Measurements from ENCODE around the gene CACNA1H.

The CACNA1H gene

DNA sequence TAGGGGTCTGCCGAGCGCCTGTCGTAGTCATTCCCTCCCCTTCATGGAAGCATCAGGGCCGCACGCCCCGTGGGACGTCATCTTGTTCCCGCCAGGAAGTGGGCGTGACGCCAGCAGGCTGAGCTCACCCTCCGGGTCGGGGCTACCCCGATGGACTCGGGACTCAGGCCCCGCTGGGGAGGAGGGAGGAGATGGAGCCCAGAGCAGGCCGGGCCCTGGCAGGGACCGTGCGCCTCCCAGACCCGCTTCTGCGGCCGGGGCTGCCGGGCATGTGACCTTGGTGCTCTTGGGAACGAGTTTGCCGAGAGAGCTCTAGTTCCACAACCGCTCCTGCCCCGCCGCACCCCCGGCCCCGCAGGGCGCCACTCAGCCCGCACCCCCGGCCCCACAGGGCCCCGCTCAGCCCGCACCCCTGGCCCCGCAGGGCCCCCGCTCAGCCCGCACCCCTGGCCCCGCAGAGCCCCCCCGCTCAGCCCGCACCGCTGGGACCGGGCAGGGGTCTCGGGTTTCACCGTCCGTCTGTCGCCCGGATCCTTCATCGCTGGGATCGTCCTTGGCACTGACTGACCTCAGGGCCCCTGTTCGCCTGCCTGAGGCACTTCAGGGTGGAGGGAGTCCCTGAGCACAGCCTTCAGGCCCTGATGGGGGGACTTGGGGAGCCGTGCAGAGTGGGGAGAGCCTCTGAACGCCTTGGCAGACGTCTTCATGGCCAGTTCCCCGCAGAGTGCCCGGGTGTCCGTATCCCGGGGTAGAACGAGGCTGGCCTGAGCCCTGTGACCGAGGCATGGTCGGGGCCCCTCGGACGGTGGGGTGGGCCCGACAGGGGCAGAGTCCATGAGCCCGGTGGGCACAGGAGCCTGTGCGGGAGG, 5.8 kb downstream of the CACNA1H start:
- Mint-ChIP-seq H3K4me3 (no peak overlapping the region), H3K27ac (no peak overlapping the region), H3K9me3 (no peaks in the 10 kb centered on the region), H3K4me1 (no peaks in the 10 kb centered on the region), H3K27me3 (peaks cover 47% of the 10 kb centered on the region)
- DNase-seq, result no peak
- ATAC-seq, result peak; percentile 56

DNA sequence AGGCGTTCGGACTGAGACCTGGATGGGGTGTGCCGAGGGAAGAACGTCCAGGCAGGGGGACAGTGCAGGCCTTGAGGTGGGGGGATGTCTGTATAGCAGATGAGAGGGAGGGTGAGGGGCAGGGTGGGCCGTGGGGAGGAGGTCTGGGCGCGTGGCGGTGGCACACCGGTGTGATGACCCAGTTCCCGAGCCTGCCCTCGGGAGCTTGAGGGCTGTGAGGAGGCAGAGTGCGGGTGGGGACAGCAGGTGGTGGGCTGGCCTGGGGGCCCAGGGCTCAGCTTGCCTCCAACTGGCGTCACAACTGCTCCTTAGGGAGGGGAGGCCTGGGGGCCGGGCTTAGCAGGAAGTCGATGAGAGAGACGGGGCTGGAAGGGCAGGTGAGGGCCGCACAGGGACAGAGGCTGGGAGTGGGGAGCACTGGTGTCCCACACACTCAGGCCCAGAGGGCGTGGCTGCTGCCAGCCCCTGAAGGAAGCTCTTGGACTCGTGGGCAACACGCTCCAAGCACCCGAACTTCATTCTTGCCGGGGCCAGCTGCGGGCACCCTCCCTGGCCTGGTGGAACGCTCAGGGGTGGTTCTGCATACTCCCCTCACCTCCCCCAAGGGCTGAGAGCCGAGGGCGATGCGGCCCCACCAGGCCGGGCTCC, 6.5 kb downstream of the CACNA1H start:
- Mint-ChIP-seq H3K27me3 (peaks cover 42% of the 10 kb centered on the region), H3K9me3 (no peaks in the 10 kb centered on the region), H3K27ac (no peak overlapping the region), H3K4me3 (no peak overlapping the region), H3K4me1 (no peaks in the 10 kb centered on the region)
- DNase-seq, result no peak
- ATAC-seq, result no peak

DNA sequence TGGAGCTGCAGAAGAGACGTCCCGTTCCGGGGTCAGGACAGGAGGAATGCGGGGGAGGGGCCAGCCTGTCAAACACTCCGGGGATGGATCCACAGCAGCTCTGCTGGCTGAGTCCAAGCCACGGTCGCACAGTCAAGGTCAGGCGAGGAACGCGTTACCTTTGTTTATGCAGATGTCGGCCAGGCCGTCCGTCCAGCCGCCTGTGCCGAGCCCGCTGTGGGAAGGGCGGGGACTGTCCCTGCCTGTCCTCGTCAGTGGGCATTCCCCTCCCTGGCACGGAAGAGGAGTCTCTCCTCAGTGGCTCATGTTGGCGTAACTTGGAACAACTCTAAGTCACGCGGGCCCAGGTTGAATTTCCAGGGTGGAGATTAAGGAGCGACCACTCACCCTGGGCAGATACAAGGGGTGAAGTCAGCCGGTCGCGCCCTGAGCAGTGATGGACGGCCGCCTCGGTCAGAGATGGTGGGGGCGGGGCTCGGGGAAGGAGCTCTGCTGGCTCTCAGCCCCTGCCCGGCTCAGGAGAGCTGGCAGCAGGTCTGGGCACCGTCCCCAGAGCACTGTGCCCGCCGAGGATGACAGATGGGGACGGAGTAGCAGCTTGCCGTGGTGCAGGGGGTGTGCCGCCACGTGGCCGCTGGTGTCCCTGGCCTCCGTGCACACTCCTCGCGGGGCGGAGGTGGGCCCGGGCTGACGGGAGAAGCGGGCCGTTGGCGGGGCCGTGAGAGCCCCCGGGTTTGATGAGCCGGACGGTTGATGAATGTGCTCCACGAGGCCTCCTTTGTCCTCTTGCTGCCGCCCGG, 7.3 kb downstream of the CACNA1H start:
- Mint-ChIP-seq H3K4me3 (no peak overlapping the region), H3K4me1 (no peaks in the 10 kb centered on the region), H3K9me3 (no peaks in the 10 kb centered on the region), H3K27me3 (peaks cover 35% of the 10 kb centered on the region), H3K27ac (no peak overlapping the region)
- DNase-seq, result no peak
- no peak for ATAC-seq

DNA sequence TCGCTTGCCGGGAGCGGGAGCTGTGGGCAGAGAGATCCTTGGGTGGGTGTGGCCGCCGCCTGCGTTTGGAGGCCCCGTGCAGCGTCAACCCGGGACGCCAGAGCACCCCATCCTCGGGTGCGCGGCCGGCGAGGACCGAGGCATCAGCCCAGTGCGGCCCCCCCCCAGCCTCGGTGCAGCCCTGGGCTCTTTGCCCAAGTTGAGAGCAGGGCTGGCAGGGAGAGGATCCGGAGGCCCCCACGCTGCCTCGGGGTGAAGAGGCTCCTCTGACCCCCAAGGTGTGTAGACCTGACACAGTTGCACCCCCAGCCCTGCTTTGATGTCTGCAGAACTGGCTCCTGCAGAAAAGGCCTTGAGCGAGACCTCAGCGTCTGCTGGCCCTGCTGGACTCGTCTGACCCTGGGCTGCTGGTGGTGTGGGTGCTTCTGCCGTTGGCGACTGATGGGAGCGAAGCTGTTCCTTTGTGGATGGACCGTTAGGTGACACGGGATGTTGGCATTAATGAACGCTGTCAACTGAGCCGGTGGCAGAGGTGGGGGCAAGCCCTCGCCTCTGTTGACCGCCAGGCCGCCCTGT, 8.0 kb downstream of the CACNA1H start:
- ATAC-seq (no peak), DNase-seq (no peak)
- Mint-ChIP-seq H3K27me3 (peaks cover 28% of the 10 kb centered on the region), H3K4me3 (no peak overlapping the region), H3K9me3 (no peaks in the 10 kb centered on the region), H3K27ac (no peak overlapping the region), H3K4me1 (no peaks in the 10 kb centered on the region)

DNA sequence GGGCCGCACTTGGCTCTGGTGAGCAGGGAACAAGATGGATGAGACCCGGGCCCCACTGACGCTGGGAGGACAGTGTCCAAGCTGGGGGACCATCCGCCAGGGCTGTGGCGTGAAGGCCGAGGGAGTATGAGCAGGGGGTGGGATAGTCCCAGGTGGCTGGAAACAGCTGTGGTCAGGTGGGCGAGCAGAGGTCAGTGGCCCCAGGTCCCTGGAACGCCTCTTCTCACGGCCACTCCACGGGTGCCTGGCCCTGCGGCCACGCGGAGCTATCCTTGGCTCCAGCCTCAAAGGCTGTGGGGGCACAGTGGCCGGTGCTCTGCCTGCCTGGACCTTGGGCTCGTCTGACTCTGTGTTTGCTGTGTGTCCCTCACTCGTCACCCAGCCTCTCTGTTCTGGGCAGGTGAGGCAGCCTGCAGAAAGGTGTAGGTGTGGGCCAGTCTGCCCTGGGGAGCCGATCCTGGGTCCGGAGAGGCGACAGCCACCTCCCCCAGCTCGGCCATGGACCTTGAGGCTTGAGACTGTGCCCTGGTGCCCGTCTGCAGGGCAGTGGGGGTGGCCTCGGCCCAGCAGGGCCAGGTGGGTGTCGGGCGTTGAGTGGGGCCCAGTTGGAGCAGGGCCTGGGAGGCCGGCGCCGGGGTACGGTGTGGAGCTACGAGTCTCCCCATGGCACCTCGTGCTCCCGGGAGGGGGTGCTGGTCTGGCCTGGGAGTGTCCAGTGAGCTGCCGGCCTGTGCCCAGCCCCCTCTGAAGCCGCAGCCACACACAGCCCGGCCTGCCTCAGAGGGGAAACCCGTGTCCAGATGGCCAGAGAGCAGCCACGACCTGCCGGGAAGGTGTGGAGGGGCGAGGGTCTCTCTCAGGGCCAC, 10.0 kb downstream of the CACNA1H start:
- H3K9me3 Mint-ChIP-seq, result no peaks in the 10 kb centered on the region
- no peak overlapping the region for H3K4me3 Mint-ChIP-seq
- ATAC-seq (no peak), DNase-seq (no peak)
- peak overlapping the region in 1 of 2 donors; percentile 86 for H3K27ac Mint-ChIP-seq
- H3K27me3 Mint-ChIP-seq, result peaks cover 17% of the 10 kb centered on the region
- H3K4me1 Mint-ChIP-seq, result no peaks in the 10 kb centered on the region

DNA sequence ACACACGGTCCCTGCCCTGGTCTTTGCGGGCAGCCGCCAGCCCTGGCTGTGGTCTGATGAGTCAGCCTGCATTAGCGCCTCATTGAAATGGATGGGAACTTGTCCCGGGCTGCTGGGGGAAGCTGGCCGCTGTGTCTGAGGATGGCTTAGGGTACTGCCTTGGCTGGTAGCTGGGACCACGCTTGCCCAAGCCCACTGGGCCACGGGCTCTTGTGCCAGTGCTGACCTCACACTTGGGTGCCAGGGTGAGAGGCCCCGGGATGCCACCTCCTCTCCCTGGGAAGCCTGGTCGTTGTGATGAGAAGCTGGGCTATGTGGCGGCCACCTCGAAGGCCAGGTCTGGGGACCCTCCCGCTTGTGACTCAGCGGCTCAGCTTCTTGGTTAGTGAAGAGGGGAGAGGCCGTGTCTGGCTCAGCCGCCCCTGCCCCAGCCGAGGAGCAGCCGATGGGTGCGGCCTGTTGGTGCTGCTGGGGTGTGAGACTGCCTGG, 10.7 kb downstream of the CACNA1H start:
- Mint-ChIP-seq H3K27ac (no peak overlapping the region), H3K4me3 (no peak overlapping the region), H3K9me3 (no peaks in the 10 kb centered on the region), H3K27me3 (peaks cover 17% of the 10 kb centered on the region), H3K4me1 (no peaks in the 10 kb centered on the region)
- ATAC-seq, result no peak
- no peak for DNase-seq

DNA sequence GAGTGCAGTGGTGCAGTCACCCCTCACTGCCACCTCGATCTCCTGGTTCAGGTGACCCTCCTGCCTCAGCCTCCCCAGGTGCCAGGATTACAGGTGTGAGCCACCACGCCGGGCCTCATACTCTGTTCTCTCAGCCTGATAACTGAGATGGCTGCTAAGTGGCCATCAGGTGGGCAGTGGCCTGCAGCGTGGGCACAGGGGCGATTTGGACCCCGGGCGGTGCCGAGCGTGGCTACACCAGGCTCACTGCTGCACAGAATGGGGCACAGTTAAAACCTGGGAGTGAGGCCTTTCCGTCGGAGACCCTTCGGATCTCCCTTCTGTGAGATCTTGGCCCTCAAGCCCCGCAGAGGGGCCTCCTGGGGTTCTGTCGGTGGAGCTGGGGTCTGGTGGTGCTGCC, 11.5 kb downstream of the CACNA1H start:
- H3K27me3 Mint-ChIP-seq, result peaks cover 11% of the 10 kb centered on the region
- H3K27ac Mint-ChIP-seq, result no peak overlapping the region
- no peak for ATAC-seq

DNA sequence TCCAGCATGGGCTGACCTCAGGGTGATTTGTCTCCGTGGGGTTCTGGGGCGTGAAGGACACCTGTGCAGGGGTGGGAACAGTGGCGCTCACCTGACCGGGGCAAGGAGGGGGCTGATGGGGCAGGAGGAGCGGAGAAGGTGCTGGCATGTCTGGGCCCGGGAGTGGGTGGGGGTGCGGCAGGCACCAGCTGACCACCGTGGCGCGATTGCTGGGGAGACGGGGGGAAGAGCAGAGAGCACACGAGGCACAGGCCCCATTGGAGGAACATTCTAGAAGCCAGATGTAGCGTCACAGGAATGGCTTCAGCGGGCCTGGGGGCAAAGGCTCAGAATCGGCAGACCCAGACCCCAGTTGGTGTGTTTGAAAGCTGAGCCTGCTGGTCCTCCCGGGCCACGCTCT, 12.1 kb downstream of the CACNA1H start:
- Mint-ChIP-seq H3K9me3 (no peaks in the 10 kb centered on the region), H3K27ac (peak overlapping the region in 1 of 2 donors; percentile 12), H3K4me3 (no peak overlapping the region), H3K4me1 (no peaks in the 10 kb centered on the region), H3K27me3 (peaks cover 5% of the 10 kb centered on the region)
- no peak for DNase-seq
- no peak for ATAC-seq

More for the DNA sequence above, 11.5 kb downstream of the CACNA1H start:
- Mint-ChIP-seq H3K9me3 (no peaks in the 10 kb centered on the region), H3K4me3 (no peak overlapping the region), H3K4me1 (no peaks in the 10 kb centered on the region)
- DNase-seq, result no peak

DNA sequence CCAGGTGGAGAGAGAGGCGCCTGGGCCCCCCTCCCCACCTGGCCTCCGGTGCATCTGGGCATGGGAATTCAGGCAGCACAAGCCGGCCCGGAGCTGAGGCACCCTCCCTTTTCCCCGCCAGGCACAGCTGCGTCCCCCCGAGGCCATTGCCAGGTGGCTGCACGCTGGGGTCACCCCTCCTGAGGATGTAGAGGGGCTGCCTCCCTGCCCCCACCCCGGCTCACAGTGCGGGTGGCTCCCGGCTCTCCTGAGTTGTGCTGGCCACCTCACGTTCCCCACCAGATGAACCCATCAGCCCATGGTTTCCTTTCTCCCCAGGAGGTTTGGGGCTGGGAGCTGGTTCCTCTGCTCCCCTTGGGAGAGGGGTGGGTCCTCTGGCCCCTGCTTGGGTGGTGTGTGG, 12.6 kb downstream of the CACNA1H start:
- no peak overlapping the region for H3K27ac Mint-ChIP-seq
- ATAC-seq, result no peak
- no peaks in the 10 kb centered on the region for H3K9me3 Mint-ChIP-seq
- DNase-seq, result no peak
- H3K27me3 Mint-ChIP-seq, result peaks cover 4% of the 10 kb centered on the region
- H3K4me3 Mint-ChIP-seq, result no peak overlapping the region
- H3K4me1 Mint-ChIP-seq, result no peaks in the 10 kb centered on the region

DNA sequence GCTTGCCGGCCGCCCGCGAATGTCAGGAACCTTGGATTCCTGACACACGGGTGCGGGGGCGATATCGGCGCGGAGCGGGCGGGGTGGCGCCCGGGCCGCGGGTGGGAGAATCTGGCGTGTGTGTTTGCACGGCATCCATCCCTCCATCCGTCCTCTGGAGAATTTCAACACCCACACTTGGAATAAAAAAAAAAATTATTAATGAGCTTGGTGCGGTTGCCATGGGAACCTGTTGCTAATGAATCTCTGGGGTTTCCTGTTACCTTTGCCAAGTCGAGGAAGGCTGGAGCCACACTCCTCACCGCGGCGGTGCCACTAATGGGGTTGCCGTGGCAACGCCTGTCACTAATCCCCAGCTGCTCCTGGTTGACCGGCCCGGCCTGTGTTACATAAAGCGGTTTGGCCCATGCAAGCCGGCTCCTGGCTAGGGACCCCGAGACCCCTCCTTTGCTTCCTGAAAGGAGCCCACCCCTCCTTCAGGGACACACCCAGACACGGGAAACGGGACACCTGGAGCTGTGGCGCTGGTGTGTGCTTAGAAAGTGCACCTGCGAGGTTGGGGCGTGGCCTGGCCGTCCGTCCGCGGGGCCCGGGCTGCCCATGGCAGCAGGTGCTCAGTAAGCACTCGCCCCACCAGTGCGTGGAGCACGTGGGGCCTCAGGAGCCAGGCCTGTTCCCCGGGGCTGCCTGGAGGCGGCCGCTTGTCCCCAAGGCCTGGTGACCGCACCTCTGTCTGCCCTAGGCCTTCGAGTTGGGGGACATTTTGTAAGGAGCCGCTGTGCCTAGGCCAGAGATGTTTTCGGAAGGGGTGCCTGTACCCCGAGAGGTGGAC, 14.6 kb downstream of the CACNA1H start:
- no peak overlapping the region for H3K4me3 Mint-ChIP-seq
- peaks cover 8% of the 10 kb centered on the region for H3K27me3 Mint-ChIP-seq
- H3K27ac Mint-ChIP-seq, result no peak overlapping the region
- H3K4me1 Mint-ChIP-seq, result no peaks in the 10 kb centered on the region
- ATAC-seq (no peak), DNase-seq (no peak)
- no peaks in the 10 kb centered on the region for H3K9me3 Mint-ChIP-seq

DNA sequence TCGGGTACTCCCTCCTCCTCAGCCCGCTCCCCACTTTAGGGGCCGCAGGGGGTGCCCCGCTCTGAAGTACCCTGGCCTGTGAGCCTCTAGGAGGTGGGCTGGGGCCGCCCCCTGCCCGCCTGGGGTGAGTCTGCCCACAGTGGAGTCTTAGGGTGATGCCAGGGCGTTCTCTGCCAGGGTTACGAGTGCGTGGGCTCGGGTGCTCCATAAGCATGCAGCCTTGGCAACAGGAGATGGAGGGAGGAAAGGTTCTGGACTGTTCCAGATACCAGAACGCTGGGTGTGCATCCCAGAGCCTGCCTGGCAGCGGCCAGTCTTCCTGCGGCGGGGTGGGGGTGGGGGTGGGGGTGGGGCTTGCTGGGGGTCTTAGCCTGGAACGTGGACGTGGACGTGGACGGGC, 15.9 kb downstream of the CACNA1H start:
- DNase-seq (no peak), ATAC-seq (no peak)
- Mint-ChIP-seq H3K9me3 (no peaks in the 10 kb centered on the region), H3K27me3 (peaks cover 8% of the 10 kb centered on the region), H3K4me1 (no peaks in the 10 kb centered on the region), H3K4me3 (no peak overlapping the region), H3K27ac (no peak overlapping the region)

DNA sequence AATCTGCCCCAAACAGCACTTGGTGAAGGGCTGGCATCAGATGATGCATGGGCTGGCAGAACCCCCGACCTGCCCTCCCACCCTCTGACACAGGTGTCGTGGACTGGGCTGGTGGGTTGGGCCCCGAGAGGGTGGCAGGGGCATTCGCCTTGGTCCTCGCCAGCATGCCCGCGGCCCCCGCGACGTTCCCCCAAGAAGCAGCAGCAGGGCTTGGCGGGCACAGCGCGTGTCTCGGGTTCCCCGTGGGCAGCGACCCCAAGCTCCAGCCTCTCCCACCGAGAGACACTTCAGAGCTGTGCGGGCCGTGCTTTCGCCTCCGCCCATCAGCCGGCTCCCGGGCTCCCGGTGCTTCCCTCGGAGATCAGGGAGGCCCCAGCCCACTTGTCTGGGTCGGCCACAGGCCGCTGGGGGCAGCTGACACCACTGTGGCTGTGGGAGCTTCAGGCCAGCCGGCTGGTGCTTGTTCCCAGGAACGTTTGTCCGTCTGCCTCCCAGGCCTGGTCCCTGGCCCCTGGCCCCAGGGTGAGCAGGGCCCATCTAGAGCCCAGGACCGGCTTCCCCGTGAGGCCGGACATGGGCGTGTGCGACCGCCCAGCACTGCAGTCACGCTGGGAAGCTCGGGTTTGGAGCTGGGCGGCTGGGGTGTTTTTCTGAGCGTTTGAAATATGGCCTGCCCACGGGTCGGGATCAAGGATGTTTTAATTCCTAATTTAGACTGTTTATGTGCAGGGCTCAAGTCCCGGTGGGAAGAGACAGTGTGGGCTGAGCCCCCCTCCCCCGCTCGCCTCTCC, 16.6 kb downstream of the CACNA1H start:
- H3K4me3 Mint-ChIP-seq, result no peak overlapping the region
- ATAC-seq (no peak), DNase-seq (no peak)
- no peaks in the 10 kb centered on the region for H3K9me3 Mint-ChIP-seq
- peaks cover 8% of the 10 kb centered on the region for H3K27me3 Mint-ChIP-seq
- H3K27ac Mint-ChIP-seq, result no peak overlapping the region
- H3K4me1 Mint-ChIP-seq, result no peaks in the 10 kb centered on the region

DNA sequence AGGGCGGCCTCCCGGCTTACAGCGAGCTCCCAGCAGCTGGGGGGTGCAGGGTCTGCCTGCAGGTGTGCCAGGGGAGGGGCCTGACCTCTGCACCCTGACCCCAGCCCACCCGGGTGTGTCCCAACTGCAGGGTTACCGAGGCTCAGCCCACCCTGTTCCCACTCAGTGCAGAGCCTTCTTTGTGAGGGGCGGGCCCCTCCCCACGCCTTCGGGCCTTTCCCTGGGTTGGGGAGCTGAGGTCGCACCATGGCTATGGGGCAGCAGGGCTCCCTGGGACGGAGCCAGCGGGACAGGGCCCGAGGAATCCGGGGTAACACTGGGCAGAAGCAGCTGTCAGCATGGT, 17.1 kb downstream of the CACNA1H start:
- ATAC-seq, result no peak

More for the DNA sequence above, 17.1 kb downstream of the CACNA1H start:
- Mint-ChIP-seq H3K4me1 (no peaks in the 10 kb centered on the region), H3K9me3 (no peaks in the 10 kb centered on the region), H3K4me3 (no peak overlapping the region), H3K27me3 (peaks cover 8% of the 10 kb centered on the region), H3K27ac (no peak overlapping the region)
- no peak for DNase-seq

Data from stimulated activated naive CD8-positive, alpha-beta T cell treated with anti-CD3 and anti-CD28 coated beads, Interleukin-15, amount 100 ng/mL, for 72 hours (primary cell).